Stimulated activated CD4-positive, alpha-beta T cell treated with anti-CD3 and anti-CD28 coated beads, Interleukin-15, amount 100 ng/mL, for 24 hours (primary cell): ENCODE data around the gene MRGPRF.

Experiments
- DNase-seq: peaks from one replicate; pipeline ENCODE4 v3.0.0-alpha.2; 2020

Gene MRGPRF

DNA sequence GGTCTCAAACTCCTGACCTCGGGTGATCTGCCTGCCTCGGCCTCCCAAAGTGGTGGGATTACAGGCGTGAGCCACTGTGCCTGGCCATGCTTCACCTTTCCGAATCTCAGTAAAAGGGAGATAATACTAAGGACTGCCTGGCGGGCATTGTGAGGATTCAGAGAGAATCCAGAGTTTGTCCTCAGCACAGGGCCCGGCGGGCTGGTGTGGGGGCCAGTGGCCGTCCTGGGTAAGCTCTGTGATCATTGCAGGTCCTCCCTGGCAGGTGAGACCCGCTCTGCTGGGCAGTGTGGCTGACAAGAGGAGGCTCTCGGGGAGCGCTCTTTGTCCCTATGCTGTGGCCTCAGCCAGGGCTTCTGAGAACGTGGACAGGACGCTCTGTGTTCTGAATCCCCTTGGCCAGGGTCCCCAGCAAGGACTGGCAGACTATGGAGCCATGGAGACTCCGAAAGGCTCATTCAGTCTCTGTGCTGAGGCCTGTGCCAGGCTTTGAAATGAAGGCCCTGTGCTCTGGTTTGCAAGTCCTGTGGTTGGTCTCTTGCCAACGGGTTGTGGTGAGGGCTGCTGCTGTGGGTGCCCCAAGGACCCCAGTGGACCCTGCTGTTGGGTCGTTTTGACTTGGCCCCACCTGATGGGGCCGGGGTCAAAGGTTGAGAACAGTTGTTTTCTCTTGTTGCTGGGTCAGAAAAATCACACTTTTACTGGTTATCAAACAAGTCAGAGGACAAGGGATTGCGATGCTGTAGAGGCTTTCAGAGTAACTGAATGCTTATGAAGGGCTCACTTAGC is 37.7 kb upstream of the MRGPRF start:
- DNase-seq: no peak

DNA sequence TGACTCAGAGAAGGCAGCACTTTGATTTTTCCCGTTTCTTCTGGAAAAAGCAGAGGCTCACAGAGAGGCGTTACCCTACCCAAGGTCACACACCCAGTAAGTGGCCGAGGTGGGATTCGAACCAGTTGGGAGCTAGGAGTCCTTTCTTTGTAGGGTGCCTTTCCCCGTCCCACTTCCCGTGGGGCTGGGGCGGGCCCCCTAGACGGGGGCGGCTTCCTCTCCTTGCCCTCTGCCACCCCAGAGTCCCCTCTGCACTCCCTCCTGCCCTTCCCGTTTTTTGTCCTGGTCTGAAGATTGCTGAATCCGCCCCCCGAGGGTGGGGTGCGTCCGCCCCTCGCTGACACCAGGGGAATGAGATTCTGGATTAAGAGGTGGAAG is 36.4 kb upstream of the MRGPRF start:
- peak; percentile 41 for DNase-seq

DNA sequence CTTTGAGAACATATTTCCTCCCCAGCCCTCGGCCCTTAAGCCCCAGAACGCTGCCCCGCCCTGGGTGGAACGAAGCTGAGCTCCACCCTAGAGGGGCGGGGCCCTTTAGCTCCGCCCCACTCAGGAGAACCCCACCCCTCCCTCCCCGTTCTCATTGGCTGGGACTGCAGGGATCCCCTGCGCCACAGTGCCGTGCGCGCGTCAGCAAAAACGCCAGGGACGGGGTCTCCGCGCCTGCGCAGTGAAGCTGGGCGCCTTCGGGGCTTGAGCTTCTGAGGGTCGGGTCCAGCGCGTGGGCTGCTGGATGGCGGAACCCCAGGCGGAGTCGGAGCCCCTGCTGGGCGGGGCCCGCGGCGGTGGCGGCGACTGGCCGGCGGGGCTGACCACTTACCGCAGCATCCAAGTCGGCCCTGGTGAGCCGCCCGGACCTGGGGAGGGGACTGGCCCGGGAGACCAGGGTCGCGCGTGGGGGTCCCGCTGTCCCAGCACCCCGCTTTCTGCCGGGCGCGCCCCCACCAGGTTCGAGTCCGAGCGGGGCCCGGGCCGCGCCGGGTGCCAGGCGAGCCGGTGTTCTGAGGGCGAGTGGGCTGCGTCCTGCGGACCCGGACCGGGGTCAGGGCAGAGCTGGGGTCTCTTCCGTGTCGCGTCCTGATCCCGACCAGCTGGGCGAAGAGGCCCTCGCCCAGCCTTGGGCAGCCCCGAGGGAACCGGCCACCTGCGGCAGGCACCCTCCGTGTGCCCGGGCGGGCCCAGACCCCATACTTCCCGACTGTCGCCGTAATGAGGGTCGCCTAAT is 35.8 kb upstream of the MRGPRF start, which contains the start of gene TPCN2:
TPCN2 (plus strand) TSS at position 239 of the 796 bp plus-strand sequence; CDS start at position 305, 66 bp downstream.
- peak; percentile 93 for DNase-seq

DNA sequence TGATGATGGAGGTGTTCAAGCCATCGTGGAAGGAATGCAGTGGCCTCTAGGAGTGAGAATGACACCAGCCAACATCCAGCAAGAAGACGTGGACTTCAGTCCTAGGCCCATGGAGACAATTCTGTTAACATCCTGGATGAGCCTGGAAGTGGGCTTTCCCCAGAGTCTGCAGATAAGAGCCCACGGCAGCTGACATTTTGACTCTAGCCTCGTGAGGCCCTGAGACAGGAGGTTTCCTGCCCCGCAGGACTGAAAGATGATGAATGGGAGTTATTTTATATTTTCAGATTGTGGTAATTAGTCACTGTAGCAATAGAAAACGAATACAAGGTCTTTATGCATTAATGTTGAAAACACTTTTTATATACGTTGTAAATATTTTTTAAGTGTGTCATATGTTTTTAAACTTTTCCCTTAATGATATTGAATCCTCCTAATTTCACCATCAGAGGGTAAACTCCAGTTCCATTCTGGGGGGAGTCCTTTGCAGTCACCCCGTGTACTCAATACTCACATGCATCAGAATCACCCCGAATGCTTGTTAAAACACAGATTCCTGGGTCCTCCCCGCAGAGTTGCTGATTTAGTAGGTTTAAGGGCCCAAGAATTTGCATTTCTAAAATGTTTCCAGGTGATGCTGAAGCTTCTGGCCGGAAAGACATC is 35.1 kb upstream of the MRGPRF start:
- DNase-seq: no peak

DNA sequence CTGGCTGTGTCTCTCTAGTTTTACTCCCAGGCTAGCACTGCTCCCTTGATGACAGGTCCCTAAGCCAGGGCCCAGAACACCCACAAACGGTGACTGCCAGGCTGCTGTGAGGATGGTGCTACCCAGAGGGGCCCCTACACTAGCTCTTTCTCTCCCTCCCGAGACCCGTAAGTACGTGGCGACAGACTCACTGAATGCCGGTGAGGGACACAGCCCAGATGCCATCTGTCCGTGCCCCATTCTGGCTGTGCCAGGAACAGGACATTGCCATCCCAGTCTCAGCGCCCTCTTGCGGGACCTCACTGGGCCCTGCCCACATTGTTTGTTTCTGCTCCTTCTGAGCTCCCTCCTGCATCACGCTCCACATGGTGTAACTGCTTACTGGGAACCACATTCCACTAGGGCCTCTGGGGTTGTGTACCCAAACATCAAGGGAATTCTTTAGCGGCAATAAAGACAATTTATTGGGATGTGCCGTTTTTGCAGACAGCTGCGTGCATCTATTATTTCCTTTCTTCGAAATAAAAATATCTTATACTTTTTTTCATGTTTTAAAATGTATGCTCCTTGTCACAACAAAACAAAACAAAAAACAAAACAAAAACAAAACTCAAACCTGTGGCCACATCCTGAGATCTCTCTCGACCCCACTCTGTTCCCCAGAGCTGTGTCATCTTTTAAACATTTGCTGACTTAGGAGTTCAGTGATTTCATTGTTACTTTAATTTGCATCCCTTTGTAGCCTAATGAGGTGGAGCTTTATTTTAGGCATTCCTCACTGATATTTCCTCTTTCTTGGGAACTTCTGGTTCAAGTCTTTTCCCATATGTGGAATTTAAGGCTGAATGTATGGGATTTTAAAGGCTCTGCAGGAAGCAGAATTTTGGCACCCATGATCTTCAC is 31.3 kb upstream of the MRGPRF start:
- peak; percentile 40 for DNase-seq

DNA sequence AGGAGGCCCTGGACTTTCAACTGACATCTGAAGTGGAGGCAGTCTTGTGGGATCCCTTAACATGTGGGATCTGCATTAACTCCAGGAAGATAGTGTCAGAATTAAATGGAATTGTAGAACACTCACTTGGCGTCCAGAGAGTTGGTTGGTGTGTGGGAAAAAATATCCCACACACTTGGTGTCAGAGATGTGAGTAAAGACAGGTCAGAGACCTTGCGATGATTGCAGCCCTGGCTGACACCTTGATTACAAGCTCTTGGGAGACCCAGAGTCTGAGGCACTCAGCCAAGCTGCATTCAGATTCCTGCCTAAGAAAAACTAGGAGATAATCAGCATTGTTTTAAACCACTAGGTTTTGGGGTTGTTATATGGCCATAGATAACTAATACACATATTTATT is 28.5 kb upstream of the MRGPRF start:
- no peak for DNase-seq

DNA sequence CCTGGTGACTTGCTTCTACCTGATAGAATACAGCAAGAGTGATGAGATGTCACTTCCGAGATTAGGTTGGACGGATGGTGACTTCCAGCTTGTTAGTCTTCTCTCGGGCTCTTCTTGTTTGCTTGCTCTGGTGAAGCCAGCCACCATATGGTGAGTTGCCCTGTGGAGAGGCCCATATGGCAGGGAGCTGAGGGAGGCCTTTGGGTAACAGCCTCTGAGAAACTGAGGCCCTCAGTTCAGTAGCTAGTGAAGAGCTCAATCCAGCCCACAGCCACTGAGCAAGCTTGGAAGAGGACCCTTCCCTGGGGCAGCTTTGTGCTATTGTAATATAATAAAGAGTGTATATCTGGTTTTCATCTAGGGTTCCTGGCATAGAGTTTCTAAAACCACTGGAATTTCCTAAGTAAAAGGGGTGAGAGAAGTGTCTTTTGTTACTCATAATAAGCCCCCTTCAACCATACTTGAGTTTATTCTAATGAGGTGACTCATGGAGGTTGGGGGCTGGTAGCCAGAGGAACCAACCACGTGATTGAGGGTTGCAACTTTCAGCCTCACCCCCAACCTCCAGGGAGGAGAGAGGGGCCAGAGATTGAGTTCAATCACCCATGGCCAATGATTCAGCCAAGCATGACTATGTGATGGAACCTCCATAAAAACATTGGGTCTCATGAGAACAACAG is 27.7 kb upstream of the MRGPRF start:
- DNase-seq: peak; percentile 53

DNA sequence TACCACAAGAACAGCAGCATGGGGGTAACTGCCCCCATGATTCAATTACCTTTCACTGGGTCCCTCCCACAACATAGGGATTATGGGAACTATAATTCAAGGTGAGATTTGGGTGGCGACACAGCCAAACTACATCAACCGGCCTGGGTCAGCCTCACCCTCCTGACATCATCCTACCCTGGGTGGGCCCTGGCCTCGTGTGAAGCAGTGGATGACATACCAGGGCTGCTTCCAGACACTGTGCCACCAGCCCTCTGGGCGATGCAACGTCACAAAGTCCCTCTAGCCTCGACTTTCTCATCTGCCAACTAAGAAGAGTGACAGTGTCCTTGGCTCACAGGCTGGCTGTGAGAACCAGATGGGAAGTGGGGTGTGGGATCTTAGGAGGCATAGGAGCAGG is 27.0 kb upstream of the MRGPRF start:
- DNase-seq: no peak

DNA sequence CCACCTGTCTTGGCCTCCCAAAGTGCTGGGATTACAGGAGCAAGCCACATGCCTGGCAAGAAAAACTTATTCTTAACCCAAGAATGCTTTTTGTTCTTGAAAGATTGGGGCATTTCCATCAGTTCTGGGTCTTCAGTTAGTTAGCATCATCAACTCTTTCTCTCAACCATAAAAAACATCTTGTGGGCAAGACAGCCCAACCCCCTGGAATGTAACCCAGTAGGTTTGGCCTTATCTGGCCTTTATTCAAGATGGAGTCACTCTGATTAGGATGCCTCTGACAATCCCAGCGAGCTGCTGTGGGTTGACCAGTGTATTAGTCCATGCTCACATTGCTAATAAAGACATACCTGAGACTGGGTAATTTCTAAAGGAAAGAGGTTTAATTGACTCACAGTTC is 26.5 kb upstream of the MRGPRF start:
- DNase-seq: no peak

DNA sequence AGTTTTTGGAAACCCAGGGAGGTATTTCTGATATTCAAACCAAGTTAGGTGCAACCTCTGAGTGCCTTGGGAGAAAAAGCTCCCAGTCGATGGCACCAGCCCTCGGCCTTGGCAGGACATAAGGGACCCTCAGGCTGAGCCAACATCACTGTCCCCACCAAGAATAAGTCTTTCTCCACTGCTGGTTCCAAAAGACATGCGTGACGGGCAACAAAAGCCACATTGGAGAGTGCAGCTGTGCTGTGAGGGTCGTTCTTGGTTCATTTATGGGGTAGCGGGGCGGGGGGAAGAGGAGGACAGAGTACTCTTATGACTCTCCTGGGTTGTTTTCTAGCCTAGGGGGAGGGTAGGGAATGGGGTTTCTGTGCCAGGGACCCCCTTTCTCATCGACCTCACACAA is 24.5 kb upstream of the MRGPRF start:
- no peak for DNase-seq

DNA sequence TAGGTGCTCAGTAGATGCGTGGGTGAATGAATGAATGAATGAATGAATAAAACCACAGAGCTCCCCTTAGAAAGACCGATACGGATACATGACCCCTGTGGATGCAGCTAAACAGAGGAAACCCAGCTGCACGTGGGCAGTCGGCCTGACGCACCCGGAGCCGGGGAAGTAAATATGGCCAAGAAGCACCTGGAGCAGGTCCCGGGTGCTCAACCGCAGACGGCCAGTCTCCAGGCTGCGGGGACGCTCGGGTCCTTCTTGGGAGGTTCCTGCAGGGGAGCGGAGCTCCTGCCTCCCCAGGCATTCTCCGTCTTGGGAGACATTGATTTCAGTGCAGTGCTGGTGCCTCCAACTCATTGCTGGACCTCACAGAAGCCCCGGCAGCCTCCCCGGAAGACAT is 24.0 kb upstream of the MRGPRF start:
- no peak for DNase-seq

DNA sequence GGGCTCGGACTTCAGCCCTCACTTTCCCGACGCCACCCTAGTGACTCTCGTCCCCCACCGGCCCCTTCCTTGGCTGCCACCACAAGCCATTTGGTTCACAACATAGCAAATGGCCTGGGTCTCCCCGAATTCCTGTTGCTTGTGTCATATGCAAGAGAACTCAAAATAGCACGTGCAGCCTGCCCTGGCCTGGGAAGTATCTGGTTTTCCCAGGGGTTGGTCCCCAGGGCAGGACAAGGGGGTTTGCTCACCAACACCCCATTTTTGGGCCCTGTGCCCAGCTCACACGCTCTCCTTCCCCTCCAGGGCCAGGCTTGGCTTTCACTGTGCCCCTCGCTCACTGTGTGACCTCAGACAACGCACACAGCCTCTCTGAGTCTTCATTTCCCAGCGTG is 22.9 kb upstream of the MRGPRF start:
- DNase-seq: no peak

DNA sequence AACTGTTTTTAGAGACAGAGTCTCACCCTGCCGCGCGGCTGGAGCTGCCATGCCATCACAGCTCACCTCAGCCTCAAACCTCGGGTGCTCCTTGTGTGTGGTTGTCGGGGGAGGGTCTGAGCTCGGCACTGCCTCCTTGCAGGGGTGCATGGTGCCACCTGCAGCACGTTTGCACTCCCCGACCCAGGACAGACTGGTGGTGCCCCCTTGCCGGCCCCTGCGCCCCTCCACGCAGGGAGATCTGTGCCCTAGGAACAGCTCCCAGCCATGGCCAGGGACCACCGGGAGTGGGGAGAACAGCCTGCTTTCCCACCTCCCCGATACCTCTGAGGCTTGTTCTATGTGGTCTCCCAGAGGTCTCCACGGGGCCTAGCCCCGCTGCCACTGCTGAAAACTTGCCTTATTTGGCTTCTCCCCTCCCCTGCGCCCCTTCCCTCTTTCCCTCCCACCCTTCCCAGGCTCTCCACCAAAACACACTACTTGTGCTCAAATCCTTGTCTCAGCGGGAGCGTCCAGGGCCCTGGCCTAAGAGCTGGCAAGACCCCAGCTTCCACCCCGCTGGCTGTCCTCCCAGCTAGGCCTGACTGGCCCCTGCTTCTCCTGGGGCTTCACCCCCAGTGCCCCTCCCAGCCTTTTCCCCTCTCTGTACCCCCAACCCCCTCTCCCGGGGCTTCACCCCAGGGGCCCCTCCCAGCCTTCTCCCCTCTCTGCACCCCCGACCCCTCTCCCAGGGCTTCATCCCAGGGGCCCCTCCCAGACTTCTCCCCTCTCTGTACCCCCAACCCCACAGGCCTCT is 22.3 kb upstream of the MRGPRF start:
- DNase-seq: no peak

DNA sequence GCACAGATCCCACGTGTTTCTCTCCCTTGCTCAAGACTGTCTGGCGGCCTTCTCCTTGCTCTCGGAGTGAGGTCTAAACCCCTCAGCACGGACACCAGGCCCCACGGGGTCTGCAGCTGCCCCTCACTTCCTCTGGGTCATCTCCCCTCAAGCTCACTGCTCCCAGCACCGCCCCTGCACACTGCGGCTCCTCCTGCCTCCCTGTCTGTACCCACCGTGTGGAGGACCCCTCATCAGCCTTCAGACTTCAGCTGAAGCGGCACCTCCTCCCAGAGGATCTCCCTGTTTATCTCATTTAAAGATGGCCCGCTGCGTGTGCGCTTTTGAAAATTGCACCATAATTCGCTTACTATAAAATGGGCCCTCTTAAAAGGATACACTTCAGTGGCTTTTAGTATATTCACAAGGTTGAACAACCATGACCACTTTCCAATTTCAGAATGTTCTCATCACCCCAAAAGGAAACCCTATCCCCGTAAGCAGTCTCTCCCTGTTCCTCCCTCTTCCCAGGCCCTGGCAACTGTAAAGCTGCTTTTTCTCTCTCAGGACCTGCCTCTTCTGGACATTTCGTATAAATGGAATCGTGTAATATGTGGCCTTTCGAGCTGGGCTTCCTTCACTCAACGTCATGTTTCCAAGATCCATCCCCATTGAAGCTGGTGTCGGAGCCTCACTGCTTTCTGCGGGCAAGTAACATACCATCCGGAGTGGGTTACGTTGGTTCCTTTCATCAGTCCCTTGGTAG is 21.2 kb upstream of the MRGPRF start:
- no peak for DNase-seq

DNA sequence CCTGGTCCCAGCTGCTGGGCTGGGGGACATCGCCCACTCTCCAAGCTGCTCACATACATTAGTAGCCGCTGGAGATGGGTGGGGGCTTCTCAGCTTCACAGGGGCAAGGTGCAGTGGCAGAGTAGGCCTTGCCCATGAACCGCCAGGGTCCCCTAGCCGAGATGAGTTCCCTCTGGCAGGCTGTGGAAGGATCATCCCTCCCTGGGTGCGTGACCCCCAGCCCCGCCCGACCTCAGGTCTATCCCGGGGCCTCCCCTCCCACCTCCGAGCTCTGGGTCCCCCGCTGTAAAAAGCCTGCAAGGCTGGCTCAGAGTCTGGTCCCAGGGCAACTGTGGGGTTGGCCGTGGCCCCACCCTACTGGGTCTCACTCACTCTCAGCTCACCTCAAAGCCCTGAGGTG is 20.4 kb upstream of the MRGPRF start:
- no peak for DNase-seq

DNA sequence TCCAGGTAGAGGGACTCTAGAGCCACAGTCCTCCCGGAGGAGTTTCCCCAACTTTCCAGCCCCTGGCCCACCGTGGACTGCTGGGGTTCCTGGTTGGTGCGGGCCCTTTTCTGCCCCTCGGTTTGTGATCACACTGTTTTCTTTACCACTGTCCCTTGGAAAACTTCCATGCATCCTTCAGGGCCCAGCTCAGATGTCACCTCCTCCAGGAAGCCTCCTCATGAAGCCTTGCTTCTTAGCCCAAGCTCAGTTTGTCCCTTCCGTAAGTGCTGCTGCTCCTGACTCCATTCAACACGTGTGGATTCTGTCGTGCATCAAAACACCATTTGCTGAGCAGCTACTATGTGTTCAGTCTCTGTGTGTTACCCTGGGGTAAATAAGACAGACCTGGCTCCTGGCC is 19.8 kb upstream of the MRGPRF start:
- DNase-seq: no peak

DNA sequence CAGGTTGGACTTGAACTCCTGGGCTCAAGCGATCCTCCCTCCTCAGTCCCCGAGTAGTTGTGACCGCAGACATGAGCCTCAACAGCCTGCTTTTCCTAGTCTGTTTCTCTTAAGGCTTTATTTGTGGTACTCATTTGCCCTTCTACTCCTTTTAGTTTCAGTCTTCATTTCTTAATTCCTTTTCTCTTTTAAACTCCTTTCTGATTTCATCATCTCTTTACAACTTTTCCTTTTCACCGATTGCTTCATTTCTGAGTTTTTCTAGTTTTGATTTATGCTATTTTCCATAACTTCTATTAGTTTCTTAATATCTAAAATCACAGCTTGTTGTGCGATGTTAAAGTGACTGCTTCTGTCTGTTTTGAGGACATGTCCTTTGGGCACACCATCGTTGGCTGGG is 17.3 kb upstream of the MRGPRF start:
- no peak for DNase-seq

DNA sequence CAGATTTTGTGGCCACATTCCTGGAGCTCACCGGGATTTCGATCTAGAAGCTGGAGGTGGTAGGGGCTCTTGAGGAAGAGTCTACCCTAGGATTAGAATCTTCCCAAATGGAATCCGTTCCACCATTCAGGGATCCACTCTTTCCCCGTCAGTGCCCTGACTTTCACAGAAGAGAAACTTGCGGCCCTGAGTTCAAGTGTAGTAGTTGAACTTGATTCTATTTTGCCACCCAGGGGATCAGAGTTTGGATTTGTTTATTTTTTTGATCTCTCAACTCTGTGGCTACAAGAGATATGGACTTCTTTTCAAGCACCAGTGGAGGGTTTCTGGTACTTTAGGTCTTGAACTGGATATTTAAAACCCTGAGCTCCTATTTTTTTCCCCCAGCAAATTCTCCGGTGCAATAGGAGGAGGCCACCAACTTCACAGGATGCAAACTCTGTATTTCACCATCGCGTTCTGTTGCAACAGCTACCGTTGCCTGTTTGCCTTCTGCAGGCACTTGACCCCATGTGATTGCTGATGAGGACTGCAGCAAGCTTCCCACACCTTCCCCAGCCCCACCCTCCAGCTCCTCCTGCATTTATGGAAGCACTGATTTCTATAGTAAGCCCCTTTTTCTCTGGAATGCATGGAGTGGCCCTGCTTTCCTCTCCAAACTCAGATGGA is 14.8 kb upstream of the MRGPRF start:
- DNase-seq: no peak

DNA sequence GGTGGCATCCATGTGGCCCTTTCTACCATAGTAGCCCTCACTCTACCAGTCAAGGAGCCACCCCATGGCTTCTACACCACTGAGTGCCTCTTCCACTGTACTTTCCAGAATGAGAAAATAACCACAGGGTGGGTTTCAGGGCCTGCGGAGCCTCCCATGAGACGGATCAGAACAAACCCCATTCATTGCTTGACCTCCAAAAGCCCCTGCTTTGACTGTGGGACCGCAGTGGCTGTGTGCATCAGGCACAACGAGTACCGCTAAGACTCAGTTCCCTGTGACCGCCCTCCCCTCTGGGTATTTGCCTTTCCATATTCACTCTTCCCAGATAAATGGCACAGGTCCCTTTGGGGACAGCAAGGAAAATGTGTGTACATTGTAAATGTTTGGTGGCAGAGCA is 11.5 kb upstream of the MRGPRF start:
- no peak for DNase-seq

DNA sequence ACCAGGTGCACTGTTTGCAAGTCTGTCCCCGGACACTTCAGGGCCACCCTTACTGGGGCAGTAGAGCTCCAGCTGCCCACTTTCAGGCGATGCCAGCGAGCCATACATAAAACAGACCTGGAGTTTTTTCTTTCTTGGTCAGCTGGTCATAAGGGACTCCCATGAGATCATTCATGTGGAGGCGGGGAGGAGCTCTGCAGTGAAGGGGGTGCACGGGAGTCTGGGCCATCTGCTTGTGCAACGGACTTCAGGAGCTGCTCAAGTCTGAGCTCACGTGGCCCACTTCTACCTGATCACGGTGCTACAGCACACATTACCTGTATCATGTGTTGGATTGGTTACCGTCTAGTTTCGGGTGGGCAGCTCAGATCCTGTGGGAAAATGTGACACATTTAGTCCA is 9.2 kb upstream of the MRGPRF start:
- DNase-seq: no peak
